ENCODE results near the gene TMEM184B.

GRCh38 chr22:38257181-38257580, 15.6 kb downstream of the TMEM184B start:
- TF ChIP-seq POLR2AphosphoS5 (IDR thresholded peaks at IDR 0.05) (no peak), POLR2A (IDR thresholded peaks at IDR 0.05) (no peak), CTCF (IDR thresholded peaks at IDR 0.05) (no peak)
